ENCODE measurements around the gene SPOCK1. TPM values are rescaled to one million over a fixed set of nuclear protein-coding genes. Genes with fewer than 3 reads are reported as not detected.

The SPOCK1 gene
- total RNA-seq, 1 experiment from 2014 or later: 23.9 TPM

- POLR2A ChIA-PET (ENCODE audit: unreplicated experiment): no interaction called here
- no peaks in the 10 kb centered on the region for H3K79me2 ChIP-seq (ENCODE audit: low read depth)
- no peaks in the 10 kb centered on the region for H3K36me3 ChIP-seq (ENCODE audit: low read depth)
- no peak overlapping the region for H2AFZ ChIP-seq
- no peaks in the 10 kb centered on the region for H3F3A ChIP-seq (ENCODE audit: insufficient read depth, low read depth)
- no TSS peak for BruUV-seq (replicated peaks)
- no peaks in the 10 kb centered on the region for H4K20me1 ChIP-seq (ENCODE audit: insufficient read depth)
- H3K27me3 ChIP-seq (ENCODE audit: insufficient read depth, low read depth): no peaks in the 10 kb centered on the region
- no peak for DNase-seq
- H3K27ac ChIP-seq: no peak overlapping the region
- no peaks in the 10 kb centered on the region for H3K9me2 ChIP-seq (ENCODE audit: insufficient read depth)
- CTCF ChIA-PET: interaction anchor here (0.5 to 0.8 kb wide), 3 partner anchors 17 to 1864 kb away, joined by 3 to 13 read pairs (median 4); no protein-coding TSS in a partner anchor
- no peak overlapping the region for H3K4me2 ChIP-seq
- intact Hi-C loops (cut with micrococcal nuclease; ENCODE audit: unreplicated experiment): loop anchor here (10.0 kb wide), 1 partner anchor 409 kb away; the partner anchor contains the start of gene KLHL3
- no peak overlapping the region for H3K4me3 ChIP-seq
- no peaks in the 10 kb centered on the region; the same call in 1 of the 2 replicates for H3K9me3 ChIP-seq (ENCODE audit: insufficient read depth, low read depth)
- no peak for TF ChIP-seq CTCF (conservative IDR thresholded peaks at IDR 0.05)
- TF ChIP-seq EZH2 (IDR thresholded peaks at IDR 0.05; ENCODE audit: low read depth): no peak
- no peaks in the 10 kb centered on the region for H3K4me1 ChIP-seq (replicated peaks; ENCODE audit: insufficient read depth)
Measured at GRCh38 chr5:137325721-137326120, 173.4 kb downstream of the SPOCK1 start.

- H3K9me3 ChIP-seq (ENCODE audit: insufficient read depth, low read depth): no peaks in the 10 kb centered on the region; the same call in 1 of the 2 replicates
- no peak for TF ChIP-seq EZH2 (IDR thresholded peaks at IDR 0.05; ENCODE audit: low read depth)
- peak; percentile 92 for TF ChIP-seq CTCF (conservative IDR thresholded peaks at IDR 0.05)
- no peaks in the 10 kb centered on the region for H3K79me2 ChIP-seq (ENCODE audit: low read depth)
- no peak overlapping the region for H2AFZ ChIP-seq
- POLR2A ChIA-PET (ENCODE audit: unreplicated experiment): no interaction called here
- BruUV-seq (replicated peaks): no TSS peak
- H3K4me1 ChIP-seq (replicated peaks; ENCODE audit: insufficient read depth): 0 out of 2 replicates have a peak, but pooled peaks cover 9% of the 10 kb centered on the region
- H4K20me1 ChIP-seq (ENCODE audit: insufficient read depth): no peaks in the 10 kb centered on the region
- H3F3A ChIP-seq (ENCODE audit: insufficient read depth, low read depth): 0 out of 2 replicates have a peak, but pooled peaks cover 4% of the 10 kb centered on the region
- CTCF ChIA-PET: interaction anchor here (0.6 to 2.1 kb wide), 24 partner anchors 10 to 1760 kb away, joined by 3 to 21 read pairs (median 5); partner anchors contain the start of gene SPOCK1
- no peak overlapping the region for H3K4me2 ChIP-seq
- no peak overlapping the region for H3K27ac ChIP-seq
- H3K9me2 ChIP-seq (ENCODE audit: insufficient read depth): no peaks in the 10 kb centered on the region
- DNase-seq: peak; percentile 39 to 56
- intact Hi-C loops (cut with micrococcal nuclease; ENCODE audit: unreplicated experiment): loop anchor here (1.0 to 10.0 kb wide), 5 partner anchors 83 to 812 kb away; partner anchors contain the start of genes KLHL3 and SPOCK1
- no peak overlapping the region for H3K4me3 ChIP-seq
- H3K36me3 ChIP-seq (ENCODE audit: low read depth): no peaks in the 10 kb centered on the region
- H3K27me3 ChIP-seq (ENCODE audit: insufficient read depth, low read depth): no peaks in the 10 kb centered on the region
Measured at GRCh38 chr5:137320056-137321045, 178.8 kb downstream of the SPOCK1 start.

- no peaks in the 10 kb centered on the region for H3K9me2 ChIP-seq (ENCODE audit: insufficient read depth)
- CTCF ChIA-PET: no interaction called here
Measured at GRCh38 chr5:137318027-137318426, 181.1 kb downstream of the SPOCK1 start.

More at GRCh38 chr5:137318027-137318426, 181.1 kb downstream of the SPOCK1 start:
- H3K27ac ChIP-seq: no peak overlapping the region
- 0 out of 2 replicates have a peak, but pooled peaks cover 4% of the 10 kb centered on the region for H3F3A ChIP-seq (ENCODE audit: insufficient read depth, low read depth)
- H3K36me3 ChIP-seq (ENCODE audit: low read depth): no peaks in the 10 kb centered on the region
- no peaks in the 10 kb centered on the region; the same call in 1 of the 2 replicates for H3K9me3 ChIP-seq (ENCODE audit: insufficient read depth, low read depth)
- intact Hi-C loops (cut with micrococcal nuclease; ENCODE audit: unreplicated experiment): loop anchor here (5.0 kb wide), 2 partner anchors 261 to 289 kb away; no protein-coding TSS in a partner anchor
- no peaks in the 10 kb centered on the region for H4K20me1 ChIP-seq (ENCODE audit: insufficient read depth)
- no peaks in the 10 kb centered on the region for H3K27me3 ChIP-seq (ENCODE audit: insufficient read depth, low read depth)
- no peaks in the 10 kb centered on the region for H3K79me2 ChIP-seq (ENCODE audit: low read depth)
- DNase-seq: no peak
- H3K4me1 ChIP-seq (replicated peaks; ENCODE audit: insufficient read depth): 0 out of 2 replicates have a peak, but pooled peaks cover 9% of the 10 kb centered on the region
- H2AFZ ChIP-seq: no peak overlapping the region
- POLR2A ChIA-PET (ENCODE audit: unreplicated experiment): interaction anchor here (0.7 kb wide), 1 partner anchor 12 kb away, joined by 3 read pairs; no protein-coding TSS in a partner anchor
- H3K4me3 ChIP-seq: no peak overlapping the region
- no TSS peak for BruUV-seq (replicated peaks)
- no peak overlapping the region for H3K4me2 ChIP-seq
- no peak for TF ChIP-seq CTCF (conservative IDR thresholded peaks at IDR 0.05)
- TF ChIP-seq EZH2 (IDR thresholded peaks at IDR 0.05; ENCODE audit: low read depth): no peak

Measured in PC-9 (cell line).